NB4 (cell line): Measurements from ENCODE around the gene OFD1.

Experiments used
- DNase-seq: peaks from one replicate; pipeline ENCODE4 v3.0.0; 2010; ENCODE audit warnings: low read depth
- H3K4me3 ChIP-seq: one replicate; pipeline ENCODE4 v1.5.1; 2011; ENCODE audit warnings: mild to moderate bottlenecking, low read depth, low read length, moderate library complexity
- CTCF ChIP-seq: IDR thresholded peaks from one replicate; pipeline ENCODE4 v1.5.1; 2012; ENCODE audit warnings: low read depth, low read length
- MYC ChIP-seq: IDR thresholded peaks from 2 replicates; pipeline ENCODE4 v1.6.1; 2011; ENCODE audit warnings: low read depth, low read length
- POLR2A ChIP-seq: IDR thresholded peaks from 2 replicates; pipeline ENCODE4 v1.6.1; 2011; ENCODE audit warnings: mild to moderate bottlenecking; ENCODE audit not compliant: insufficient read length; ENCODE audit errors: extremely low read depth
- TF ChIP-seq, protein P1 (sequence below): IDR thresholded peaks from 2 replicates; pipeline ENCODE4 v1.6.1; 2011; ENCODE audit warnings: low read depth, low read length

Gene OFD1

GRCh38 chrX:13703589-13703988, 31.0 kb upstream of the OFD1 start:
- H3K4me3 ChIP-seq, result no peak overlapping the region
- TF ChIP-seq, protein P1, sequence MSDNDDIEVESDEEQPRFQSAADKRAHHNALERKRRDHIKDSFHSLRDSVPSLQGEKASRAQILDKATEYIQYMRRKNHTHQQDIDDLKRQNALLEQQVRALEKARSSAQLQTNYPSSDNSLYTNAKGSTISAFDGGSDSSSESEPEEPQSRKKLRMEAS, result no peak
- TF ChIP-seq POLR2A, result no peak
- no peak for TF ChIP-seq MYC
- no peak for TF ChIP-seq CTCF
- no peak for DNase-seq

DNA sequence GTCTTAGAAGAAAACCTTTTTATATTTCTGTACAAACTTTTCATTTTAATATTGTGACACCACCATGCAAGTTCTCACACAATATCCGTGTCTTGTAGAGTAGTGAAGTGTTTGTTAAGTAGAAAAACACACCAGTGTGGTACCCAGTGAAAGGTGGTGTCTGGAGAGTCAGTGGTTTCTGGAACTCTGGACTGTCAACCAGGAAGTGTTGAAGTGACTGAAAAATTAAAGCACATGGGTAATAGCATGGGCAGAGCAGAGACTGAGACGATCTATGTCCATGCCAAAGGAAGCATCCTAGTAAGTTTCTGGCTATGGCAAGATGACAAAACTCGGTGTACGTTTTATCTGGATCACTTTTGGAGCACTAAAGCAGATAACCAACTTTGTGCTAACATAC, 23.4 kb upstream of the OFD1 start:
- H3K4me3 ChIP-seq, result no peak overlapping the region
- DNase-seq, result no peak
- no peak for TF ChIP-seq POLR2A
- no peak for TF ChIP-seq MYC

DNA sequence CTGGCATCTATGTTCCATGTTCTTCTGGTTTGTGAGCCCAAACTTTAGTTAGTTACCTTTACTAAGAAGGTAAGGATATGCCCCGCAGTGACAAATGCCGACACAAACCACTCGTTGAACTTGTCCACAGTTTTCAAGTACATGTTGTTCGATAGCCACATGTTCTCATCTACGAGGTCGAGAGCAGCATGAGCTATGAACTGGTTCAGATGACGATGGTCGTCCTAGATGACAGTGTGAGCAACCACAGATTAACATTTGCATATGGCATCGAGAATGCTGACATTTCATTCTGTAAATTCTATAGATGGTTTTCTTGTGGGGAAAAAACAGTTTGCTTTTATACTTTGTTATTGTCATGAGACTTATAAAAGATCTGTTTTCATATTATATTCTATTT, 18.1 kb upstream of the OFD1 start:
- H3K4me3 ChIP-seq, result no peak overlapping the region
- DNase-seq, result no peak
- TF ChIP-seq POLR2A (no peak), MYC (no peak), CTCF (no peak)
- TF ChIP-seq, protein P1, result no peak

DNA sequence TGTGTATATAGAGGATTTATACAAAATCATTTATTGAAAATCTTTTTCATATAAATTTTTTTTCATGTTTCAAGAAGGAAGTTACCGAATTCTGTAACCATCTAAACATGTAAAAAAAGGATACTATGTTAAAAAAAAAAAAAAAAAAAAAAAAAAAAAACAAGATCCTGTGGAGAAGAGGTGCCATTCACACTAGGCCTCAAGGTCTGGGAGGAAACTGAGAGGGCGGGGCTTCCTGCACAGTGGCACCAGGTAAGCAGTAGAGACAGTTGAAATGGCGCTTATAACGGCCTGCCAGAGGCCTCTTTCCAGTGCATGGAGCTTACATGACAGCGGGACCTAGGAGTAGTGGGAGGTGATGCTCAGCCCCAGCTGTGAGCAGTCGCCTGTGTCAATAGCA, 17.6 kb upstream of the OFD1 start:
- no peak for DNase-seq
- no peak overlapping the region for H3K4me3 ChIP-seq
- TF ChIP-seq MYC, result no peak
- TF ChIP-seq CTCF, result no peak
- TF ChIP-seq, protein P1, result no peak
- no peak for TF ChIP-seq POLR2A

- DNase-seq, result no peak
- TF ChIP-seq, protein P1, result no peak
- TF ChIP-seq CTCF (no peak), POLR2A (no peak), MYC (no peak)
- H3K4me3 ChIP-seq, result no peak overlapping the region
These were observed 16.7 kb upstream of the OFD1 start for GRCh38 chrX:13717700-13718472.

DNA sequence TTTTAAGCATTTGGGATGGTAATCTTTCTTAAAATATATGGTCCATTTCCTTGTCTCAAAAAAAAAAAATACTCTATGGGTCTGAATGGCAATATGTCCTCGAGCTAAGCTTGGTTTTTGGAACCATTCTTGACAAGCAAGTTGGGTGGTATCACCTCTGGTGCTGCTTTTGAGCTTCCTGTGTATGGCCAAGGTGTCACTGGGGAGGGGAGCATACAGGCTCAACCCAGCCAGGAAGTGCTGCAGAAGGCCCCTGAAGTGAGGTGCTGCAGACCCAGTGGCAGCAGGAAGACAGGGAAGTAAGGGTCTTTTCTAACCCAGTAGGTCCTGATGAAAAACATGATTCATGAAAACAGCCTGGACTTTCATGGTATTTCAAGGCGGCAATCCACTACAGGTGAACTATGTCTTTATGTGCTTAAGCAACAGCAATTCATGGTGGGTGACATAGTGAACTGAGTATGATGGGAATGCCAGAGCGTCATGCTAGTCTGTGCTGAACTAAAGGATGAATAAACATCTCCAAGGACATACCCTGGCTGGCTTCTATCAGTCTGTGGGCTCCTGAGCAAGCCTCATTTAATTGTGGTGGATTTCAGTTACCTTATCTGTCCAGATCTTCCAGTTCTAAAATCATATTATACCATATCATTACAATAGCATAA, 15.2 kb upstream of the OFD1 start:
- DNase-seq, result no peak
- TF ChIP-seq CTCF (no peak), MYC (no peak), POLR2A (no peak)
- TF ChIP-seq, protein P1, result no peak
- no peak overlapping the region for H3K4me3 ChIP-seq
